Measurements from ENCODE around the gene ARID5B.
"Not testable (repeated sequence)": the region's sequence is repeated elsewhere in the genome, so short reads cannot be mapped to it uniquely, and the experiment has no call there.

Gene ARID5B

DNA sequence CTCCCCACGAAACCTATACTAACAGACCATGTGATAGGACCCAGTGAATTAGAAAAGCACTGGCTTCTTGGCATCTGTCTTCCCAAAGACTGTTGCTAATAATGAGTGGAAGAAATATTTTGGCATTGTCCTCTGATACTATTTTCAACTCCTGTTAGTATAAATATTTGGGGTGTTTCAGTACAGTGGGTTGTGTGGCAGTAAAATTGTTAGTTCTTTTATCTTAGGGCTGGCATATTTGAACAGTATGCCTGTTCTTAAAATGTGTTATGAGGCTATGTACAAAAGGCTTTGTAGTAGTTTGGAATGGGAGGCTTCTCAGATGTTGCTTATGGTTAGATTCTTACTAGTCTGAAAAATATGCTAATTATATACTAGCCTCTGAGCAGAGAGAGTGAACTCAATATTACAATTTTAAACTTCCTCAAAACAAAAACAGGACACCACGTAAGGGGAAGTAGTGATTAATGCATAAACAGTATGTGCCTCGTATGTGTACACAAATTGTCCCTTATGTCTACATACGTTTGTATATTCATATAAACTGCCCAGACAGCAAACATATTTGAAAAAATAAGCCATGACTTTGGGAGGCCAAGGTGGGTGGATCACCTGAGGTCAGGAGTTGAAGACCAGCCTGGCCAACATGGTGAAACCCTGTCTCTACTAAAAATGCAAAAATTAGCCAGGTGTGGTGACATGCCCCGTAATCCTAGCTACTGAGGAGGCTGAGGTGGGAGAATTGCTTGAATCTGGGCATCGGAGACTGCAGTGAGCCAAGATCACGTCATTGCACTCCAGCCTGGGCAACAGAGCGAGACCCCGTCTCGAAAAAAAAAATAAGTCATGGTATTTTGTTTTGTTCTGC lies 115.4 kb downstream of the ARID5B start:
- DNase-seq (ENCODE audit: low spot score): no peak

DNA sequence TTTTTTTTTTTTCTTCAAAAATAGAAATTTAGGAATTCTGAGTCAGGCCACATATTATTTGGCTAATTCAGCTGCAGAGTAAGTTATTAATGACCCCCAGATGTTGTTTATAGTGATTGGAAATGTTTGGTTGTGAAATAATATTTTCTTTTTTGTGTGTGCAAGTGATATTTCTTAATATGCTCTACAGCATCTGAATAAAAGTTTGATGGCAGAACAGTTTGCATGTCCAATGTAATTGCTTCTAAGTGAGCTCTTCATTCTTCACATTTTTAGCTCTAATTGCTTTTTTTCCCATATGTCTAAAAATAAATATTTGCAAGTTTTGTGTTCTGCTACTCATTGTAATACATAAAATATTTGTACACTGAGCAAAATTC lies 116.0 kb downstream of the ARID5B start:
- DNase-seq (ENCODE audit: low spot score): peak; percentile 31

DNA sequence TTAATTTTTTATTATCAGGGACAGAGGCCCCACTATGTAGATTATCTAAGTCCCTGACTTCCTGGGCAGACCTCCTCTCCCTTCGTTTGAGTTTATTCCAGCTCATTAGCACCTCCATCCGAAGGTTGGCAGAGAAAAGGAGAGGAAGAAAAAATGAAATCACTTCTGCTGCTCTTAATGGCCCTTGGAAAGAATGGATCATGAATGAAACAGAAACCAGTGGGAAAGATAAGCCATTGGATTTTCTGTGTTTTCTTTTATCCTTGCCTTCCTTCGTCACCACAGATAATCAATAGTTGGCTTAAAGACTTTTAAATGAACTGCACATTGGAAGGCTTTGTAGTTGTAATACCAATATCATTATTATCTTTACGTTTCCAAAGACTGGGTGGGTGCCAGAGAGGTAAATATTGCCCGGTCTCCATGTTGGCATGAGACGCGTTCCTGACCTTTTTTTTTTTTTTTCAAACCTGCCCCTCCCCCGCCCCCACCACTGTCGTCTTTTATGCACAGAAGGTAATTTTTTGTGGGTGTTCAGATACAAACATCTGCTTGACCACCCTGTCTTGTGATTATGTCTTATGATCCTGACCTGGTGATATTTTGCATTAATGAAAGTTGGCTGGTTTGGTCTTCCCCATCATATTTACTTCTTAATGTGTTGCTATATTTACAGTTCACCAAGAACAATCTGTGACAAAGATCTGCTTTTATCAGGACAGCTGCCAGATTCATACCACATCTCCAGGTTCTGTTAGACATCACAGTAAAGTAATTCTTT lies 116.8 kb downstream of the ARID5B start:
- DNase-seq (ENCODE audit: low spot score): no peak

DNA sequence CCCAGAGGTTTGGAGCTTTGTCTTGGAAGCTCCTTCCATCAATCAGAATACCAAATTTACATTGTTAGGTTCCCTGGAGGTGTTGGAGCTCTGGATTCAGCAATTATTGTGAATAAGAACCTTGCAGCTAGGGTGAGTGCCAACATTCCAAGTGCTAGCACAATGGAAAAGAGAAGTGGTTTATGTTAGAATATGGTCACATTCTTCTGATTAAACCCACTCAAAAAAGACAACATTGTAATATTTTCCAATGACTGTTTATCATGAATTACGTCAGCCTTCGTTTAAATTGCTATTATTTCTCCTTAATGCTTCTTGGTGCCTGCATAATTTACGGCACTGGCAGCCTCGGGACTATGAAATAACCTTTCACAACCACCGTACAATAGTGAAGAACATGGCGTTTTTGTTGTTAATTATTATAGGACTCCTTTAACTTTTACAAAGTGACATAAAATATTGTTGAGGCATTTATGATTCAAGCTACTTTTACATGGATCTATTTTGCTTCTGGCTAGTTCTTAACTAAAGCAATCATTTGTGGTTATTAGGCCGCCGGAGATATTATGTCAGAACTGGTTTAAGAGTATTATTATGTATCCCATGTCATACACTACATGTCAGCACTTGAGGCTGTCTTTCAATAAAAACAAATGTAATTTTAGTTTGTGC lies 117.7 kb downstream of the ARID5B start:
- DNase-seq (ENCODE audit: low spot score): no peak

DNA sequence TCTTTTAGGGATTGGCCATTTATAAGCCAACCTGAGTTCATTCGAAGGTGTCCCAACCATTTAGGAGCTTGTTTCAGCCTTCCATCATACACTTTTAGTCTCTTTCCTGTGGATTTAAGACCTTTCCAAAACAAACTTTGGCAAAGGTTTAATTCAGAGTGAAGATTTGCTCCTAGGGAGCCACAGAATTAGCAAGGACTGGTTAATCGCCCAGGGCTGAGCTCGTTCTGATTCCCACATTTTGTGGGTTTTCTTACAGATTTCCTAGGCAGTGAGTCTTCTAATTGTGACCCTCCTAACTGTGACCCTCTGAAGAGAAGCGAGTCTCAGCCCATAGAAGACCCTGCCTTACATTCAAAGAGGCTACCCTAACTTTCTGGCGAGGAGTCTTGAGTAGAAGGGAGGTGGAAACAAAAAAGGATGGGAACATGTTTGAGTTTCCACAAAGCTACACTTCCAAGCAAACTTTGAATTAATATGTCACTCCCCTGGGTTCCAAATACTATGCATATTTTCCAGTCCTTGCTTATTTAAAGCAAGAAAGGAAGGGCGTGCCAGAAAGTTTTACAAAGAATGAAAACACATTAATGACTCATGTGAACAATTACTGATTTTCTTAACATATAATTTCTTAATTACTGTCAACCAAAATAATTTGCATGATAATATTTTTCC lies 118.3 kb downstream of the ARID5B start:
- DNase-seq (ENCODE audit: low spot score): peak; percentile 38

DNA sequence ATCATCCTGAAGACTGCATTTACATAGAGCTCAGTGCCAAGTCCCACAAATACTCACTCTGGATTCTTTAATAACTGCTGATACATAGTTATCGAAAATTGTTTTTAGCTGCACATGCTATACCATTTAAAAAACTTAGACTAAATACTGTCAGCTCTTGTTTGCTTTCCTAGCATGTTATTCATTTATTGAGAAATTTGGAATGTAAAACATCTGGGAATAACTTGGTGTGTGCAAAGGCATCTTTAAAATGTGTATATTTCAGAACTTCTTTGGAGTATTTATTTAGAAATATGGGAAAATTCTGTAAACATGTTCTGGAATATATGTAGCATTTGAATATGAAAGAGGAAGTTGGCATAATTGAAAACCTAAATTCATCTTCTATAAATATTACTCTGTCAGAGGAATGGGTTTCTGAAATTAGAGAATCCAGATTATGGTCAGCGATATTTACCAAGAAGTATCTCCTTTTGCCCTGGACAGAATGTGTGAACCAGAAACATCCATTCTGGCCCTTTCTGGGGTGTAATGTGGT lies 119.7 kb downstream of the ARID5B start:
- DNase-seq (ENCODE audit: low spot score): no peak

DNA sequence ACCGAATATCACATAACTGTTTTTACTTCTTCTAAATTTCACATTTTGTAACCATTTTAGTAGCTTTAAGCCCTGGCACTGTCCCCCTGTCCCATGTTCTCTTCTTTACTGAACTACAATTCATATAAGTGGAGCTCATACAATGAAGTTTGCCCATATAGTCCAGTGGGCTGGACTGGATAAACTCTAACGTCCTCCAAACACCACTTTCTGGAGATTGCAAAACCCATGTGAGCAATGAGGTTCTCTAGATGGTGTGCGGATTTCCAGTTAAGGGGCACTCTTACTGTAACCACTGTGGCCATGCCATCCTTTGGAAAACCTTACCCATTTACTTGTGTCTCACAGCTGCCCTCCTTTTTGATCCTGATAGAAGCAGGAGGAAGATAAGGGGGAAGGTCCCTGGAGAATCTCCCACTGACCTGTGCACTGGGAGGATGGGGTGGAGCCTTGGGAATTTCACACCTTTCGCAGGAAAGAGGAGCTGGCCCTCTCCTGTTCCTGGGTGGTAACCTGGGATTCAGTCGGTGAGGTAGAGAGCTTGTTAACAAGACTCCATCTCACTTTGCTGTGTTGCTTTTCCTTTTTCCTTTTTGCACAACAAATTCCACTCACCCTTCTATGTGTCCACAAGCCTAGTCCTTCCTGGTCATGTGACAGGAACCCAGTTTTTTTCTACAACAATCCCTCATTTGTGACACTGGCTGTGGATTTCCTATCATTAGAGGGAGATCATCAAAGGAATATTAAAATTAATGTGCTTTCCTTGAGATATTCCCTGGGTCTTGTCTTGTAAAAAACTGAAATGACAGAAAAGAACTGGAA lies 120.7 kb downstream of the ARID5B start:
- DNase-seq (ENCODE audit: low spot score): no peak

DNA sequence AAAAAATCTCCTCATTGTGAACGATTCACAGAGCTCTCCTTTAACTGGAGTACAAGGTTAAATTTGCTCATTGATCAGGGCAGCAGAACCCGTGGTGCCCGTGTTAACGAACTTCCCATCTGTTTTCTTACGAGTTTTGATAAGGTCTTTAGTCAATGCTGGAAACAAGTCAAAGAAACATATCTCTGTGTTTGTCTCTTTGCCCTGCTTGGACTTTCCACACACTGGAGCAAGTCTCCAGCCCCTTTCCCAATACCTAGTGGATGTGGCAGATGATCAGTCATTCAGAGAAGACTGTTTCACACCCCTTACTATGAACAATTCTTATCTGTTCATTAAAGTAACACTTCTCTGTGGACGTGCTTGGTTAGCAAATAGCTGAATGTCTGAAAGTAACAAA lies 121.3 kb downstream of the ARID5B start:
- no peak for DNase-seq (ENCODE audit: low spot score)

DNA sequence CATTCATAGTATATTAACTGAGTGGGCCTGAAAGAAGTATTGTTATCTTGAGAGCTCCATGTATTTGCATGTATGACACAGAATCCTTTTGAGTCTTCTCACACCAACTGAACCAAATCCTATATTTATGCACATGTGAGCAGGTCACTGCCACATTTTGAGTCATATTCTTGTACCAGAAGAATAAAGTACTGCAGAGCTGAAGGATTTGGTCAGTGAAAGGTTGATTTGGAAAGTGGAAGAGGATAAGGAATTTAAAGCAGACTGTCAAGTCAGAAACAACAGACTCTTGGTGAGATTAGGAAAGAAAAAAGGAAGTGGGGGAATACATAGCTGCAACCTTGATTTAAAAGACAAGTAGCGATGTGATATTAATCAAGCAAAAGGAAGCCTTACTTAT lies 121.8 kb downstream of the ARID5B start:
- no peak for DNase-seq (ENCODE audit: low spot score)

DNA sequence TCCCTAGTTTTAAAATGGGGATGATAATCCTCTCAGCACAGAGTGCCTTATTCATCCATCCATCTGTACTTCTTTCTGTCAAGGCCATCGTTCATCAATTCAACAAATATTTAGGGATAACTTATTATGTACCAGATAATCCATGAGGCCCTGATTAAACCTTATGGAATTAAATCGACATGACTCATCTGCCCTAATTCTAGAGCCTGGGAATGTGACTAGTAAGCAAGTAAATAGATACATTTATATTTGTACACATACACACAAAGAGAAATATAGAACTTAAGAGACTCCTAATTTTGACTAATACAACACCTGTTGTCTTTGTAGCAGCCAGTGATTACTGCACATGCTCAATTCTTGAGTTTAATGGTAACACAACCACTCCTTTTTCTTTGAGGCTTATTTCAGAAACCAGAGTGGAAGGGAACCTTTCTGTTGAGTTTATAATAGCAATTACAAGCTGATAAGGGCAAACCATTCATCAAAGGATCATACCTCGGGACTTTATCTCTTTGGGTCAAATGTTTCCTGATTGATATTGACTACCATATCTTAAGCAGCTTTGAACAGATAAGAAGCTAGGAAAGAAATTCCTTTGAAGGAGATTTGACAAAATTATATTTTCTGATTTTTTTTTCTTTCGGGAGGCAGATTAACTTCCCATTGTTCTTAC lies 122.7 kb downstream of the ARID5B start:
- DNase-seq (ENCODE audit: low spot score): no peak

DNA sequence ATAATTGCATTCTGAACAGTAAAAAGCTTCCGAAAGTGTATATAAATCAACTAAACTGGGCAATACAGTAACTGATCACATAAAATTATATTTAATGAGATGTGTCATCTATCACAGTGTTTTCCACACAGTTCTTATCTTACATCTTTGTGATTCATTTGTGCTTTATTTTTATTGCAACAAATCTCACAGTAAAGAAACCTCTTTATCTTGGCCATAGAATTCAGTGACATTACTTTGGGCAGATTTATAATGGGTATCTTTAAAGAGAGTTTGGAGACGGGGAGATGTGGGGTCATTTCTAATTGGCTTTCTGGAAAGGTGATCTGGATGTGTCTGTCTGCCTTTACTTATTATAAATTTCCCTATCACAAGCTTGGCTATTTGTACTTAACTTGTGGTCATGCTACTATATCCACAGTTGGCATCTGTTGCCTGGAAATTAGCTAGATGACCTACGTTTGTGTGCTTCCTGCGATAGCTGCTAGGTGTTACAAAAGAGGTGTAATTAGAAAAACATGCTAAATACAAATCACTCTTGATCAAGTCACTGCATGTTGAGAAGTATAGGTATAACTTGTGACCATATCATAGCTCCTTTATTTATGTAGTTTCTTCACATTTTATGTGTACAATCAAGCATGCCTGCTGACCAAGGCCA lies 123.8 kb downstream of the ARID5B start:
- DNase-seq (ENCODE audit: low spot score): no peak

DNA sequence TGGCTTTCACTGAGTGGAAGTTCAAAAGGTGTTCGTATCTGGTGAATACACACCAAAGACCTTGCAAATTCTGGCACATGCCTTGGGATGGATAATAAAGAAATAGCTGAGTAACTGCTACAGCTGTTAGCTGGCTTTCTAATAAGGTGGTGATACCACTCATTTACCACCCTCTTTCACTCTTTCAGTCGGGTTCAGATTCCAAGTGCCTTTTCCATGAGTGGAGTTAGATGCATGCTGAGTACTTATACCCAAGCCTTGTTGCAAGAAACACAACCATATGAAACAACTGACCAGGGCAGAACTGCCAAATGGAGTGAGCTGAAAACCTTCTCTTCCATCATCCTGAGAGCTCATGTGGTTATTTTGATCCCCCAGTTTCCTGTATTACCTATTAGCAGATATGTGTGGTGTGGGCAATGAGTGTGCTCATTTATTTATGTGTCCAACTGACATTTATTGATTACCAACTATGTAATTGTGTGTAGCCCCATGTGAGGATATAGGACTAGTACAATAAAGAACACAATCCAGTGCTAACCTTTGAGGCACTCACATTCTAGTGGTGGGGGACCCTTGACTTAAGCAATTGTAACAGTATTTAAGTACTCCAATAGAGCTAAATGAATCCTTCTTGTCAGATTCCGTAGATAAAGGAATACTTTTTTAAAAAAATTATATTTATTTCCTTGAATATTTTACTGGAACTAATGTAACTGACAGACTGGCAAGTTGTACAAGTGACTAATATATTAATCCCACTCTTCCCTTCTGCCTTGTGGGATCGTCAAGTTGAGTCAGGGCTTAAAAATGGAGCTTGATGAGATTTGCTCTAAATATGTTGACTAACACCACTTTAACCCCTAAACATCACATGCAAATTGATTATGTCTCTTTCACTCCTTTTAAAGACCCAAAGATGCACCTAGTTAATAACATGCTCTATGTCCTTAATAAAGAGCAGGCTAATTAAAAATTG lies 124.7 kb downstream of the ARID5B start:
- peak; percentile 65 for DNase-seq (ENCODE audit: low spot score)

DNA sequence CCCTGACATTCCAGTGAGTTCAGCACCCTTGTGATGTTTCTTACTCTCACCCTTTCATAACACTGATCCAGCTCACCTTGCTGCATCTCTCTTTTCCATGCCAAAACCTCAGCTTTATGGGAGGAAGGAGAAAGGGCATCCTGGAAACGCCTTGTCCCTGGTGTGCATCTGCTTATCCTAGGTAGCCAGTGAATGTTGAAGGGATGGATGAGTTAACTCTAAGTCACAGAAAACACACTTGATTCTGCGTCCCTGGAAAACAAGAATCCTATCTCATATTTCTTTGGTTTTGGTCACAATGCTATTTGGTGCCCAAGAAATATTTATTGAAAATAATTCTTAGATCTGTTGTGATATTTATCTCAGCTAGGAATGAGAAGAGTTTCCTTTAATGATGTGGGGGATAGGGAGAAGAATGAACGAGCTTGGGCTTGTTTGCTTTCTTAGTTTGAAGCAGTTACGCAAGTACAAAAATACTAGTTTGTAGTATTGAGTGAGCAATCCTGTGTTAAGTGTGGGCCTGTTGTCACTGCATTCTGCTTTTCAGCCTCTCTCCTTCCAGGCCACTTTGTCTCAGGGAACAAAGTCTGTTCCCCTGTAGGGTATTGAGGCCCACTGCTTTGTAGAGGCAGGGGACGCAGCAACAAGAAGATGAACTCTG lies 126.5 kb downstream of the ARID5B start:
- no peak for DNase-seq (ENCODE audit: low spot score)

DNA sequence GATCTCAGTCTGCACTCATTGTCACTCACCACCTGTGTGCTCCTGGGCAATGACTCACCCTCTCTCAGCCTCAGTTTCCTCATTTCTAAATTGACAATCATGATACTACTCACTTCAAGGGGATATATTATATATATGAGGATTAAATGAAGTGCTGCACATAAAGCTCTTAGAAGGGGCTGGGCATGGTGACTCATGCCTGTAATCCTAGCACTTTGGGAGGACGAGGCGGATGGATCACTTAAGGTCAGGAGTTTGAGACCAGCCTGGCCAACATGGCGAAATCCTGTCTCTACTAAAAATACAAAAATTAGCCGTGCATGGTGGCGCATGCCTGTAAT lies 127.0 kb downstream of the ARID5B start:
- not testable (repeated sequence) for DNase-seq (ENCODE audit: low spot score)

DNA sequence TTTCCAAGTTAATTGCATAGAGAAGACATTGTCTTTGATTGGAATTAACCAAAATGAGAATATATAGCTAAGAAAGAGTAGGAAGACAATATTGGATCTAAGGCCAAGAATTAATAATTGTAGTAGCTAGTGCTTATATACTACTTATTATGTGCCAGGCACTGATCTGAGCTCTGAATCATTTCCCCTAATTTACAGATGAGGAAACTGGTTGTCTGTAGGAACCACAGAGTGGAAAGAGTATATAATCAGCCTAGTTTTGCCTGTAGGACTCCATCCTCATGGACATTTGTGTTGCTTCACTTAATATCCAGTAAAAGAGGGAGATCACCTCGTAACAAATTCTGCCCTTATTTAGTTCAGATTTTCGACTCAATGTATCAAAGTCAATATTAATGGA lies 127.9 kb downstream of the ARID5B start:
- no peak for DNase-seq (ENCODE audit: low spot score)

DNA sequence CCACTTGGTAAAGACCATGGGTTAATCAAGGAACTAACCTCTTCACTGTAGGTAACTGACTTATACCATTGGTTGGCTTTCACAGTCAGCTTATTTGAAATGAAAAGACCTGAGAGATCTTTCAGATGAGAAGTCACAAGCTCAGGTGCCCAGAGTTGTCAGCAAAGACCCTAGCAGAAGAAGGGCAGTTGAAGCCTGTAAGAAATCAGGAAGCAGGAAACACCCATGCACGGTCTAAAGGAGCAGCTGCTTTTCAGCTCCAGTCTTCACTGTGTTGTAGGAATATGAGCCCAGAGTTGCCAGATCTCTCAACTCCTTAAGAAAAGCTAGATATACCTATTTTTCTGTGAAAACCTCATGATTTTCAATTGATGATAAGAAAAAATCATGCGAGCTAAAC lies 130.0 kb downstream of the ARID5B start:
- no peak for DNase-seq (ENCODE audit: low spot score)

DNA sequence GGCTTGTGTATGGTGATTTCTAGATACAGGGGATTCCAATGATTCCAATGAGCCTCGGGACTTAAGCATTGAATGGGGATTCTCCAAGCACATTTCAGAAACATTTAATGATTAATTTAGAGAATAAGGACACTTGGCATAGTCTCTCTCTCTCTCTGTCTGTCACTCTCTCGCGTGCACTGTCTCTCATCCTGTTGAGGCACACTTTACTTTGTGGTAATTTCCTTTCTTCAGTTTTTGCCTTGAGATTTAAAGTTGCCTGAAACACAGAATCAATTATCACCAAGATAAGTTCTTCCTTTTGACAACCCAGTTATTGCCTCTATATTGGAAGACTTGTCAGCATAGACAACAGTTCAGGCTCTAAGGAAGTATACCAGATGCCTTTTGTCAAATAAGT lies 131.6 kb downstream of the ARID5B start:
- DNase-seq (ENCODE audit: low spot score): no peak

DNA sequence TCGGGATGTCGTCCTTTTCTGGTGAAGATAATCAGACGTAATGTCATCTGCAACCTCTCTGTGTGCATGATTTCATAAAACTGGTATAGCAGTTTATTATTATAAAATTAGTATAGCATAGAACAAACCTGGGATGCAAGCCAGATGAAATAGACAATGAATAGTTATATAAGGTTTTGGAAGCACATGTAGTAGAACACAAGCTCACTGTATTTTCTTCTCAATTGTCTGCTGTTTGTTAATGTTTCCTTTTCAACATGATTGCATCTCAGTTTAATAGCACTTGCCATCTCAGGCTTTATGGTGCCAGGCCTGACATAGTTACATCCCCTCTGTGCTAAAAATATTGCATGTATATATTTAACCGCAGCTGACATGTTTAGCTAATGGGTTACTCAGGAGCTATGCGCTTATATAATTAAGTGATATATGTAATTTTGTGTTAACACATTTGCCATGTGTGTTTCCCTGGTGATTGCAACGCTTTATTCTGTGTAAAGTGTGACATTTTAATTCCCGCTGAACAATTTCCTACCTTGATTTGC lies 132.7 kb downstream of the ARID5B start:
- DNase-seq (ENCODE audit: low spot score): no peak

Measured in AG20443 (cell line).